Fibroblast of lung (primary cell): ENCODE data around the gene TBXAS1. TPM values are rescaled to one million over a fixed set of nuclear protein-coding genes. Genes with fewer than 3 reads are reported as not detected.
A peak's percentile ranks its signal among the peaks of the same experiment; 100 is the strongest.

Experiments used
- DNase-seq, 2 donors: peaks; one replicate each; pipeline versions ENCODE4 v3.0.0 to v3.0.0-alpha.2; 2010; ENCODE audit warnings: low read depth in 2 of 2
- H2AFZ ChIP-seq: 2 replicates; pipeline ENCODE4 v1.5.1; 2012; ENCODE audit warnings: low read length, control low read depth, inconsistent platforms
- H3K27ac ChIP-seq: 2 replicates; pipeline ENCODE4 v1.5.1; 2011; ENCODE audit warnings: low read length, control low read depth; ENCODE audit not compliant: insufficient read depth
- H3K27me3 ChIP-seq: 2 replicates; pipeline ENCODE4 v1.5.1; 2011; ENCODE audit warnings: mild to moderate bottlenecking, low read length; ENCODE audit not compliant: control insufficient read depth, insufficient read depth
- H3K36me3 ChIP-seq: 2 replicates; pipeline ENCODE4 v1.5.1; 2011; ENCODE audit warnings: low read length; ENCODE audit not compliant: control insufficient read depth, insufficient read depth
- H3K4me1 ChIP-seq: 2 replicates; pipeline ENCODE4 v1.5.1; 2011; ENCODE audit warnings: low read length; ENCODE audit not compliant: control insufficient read depth, insufficient read depth; ENCODE audit errors: extremely low read depth
- H3K4me2 ChIP-seq: 2 replicates; pipeline ENCODE4 v1.5.1; 2011; ENCODE audit warnings: low read length, control low read depth; ENCODE audit not compliant: insufficient read depth; ENCODE audit errors: extremely low read depth
- H3K4me3 ChIP-seq, 4 experiments: fragments of 200-600 bp in 1 of 4; sonication (generic) in 1 of 4; replicated peaks in 1 of 4; 2 replicates each; pipeline ENCODE4 v1.5.1; 2011 to 2016; ENCODE audit warnings: low read length in 4 of 4, low read depth in 3 of 4, mild to moderate bottlenecking in 3 of 4, control low read depth in 2 of 4, inconsistent platforms in 1 of 4, mixed read lengths in 1 of 4; ENCODE audit not compliant: insufficient read depth in 1 of 4; ENCODE audit errors: control extremely low read depth in 1 of 4
- H3K79me2 ChIP-seq: 2 replicates; pipeline ENCODE4 v1.5.1; 2012; ENCODE audit warnings: mild to moderate bottlenecking, low read length, inconsistent platforms; ENCODE audit not compliant: control insufficient read depth, insufficient read depth
- H3K9ac ChIP-seq: 2 replicates; pipeline ENCODE4 v1.5.1; 2011; ENCODE audit warnings: mild to moderate bottlenecking, low read length, control low read depth; ENCODE audit not compliant: insufficient read depth
- H3K9me3 ChIP-seq: 2 replicates; pipeline ENCODE4 v1.5.1; 2012; ENCODE audit warnings: low read depth, low read length; ENCODE audit not compliant: control insufficient read depth, insufficient read depth
- H4K20me1 ChIP-seq: 2 replicates; pipeline ENCODE4 v1.5.1; 2011; ENCODE audit warnings: low read length; ENCODE audit not compliant: control insufficient read depth, insufficient read depth; ENCODE audit errors: extremely low read depth
- CTCF ChIP-seq, 2 donors: IDR thresholded peaks in 1 of 2; conservative IDR thresholded peaks in 1 of 2; 1 replicate in 1 of 2; 2 replicates in 1 of 2; pipeline ENCODE4 v1.5.1; 2011 to 2012; ENCODE audit warnings: low read length in 2 of 2, control low read depth in 1 of 2, inconsistent platforms in 1 of 2, low read depth in 1 of 2, mild to moderate bottlenecking in 1 of 2
- EZH2 ChIP-seq: IDR thresholded peaks from 2 replicates; pipeline ENCODE4 v1.5.1; 2012; ENCODE audit warnings: low read length, control low read depth, mild to moderate bottlenecking; ENCODE audit errors: missing control alignments
- polyA plus RNA-seq, 2 donors: library from polyadenylated mRNA; depleted of rRNA in 1 of 2; stranded (reverse) in 1 of 2; unstranded in 1 of 2; fragments of >200 nt; gene quantifications; 2 replicates each; pipeline ENCODE4 v1.2.1, GENCODE V29; 2011 to 2012; ENCODE audit warnings: missing spikeins in 1 of 2
- total RNA-seq: library from RNA; depleted of rRNA; stranded (reverse); fragments of >200 nt; gene quantifications from 2 replicates; pipeline ENCODE4 v1.2.1, GENCODE V29; 2014

TBXAS1 gene
- total and polyA plus RNA-seq, 2 donors (not counting 1 experiment from before 2014, with no cell fraction given): 1.5 to 2.1 TPM

- no peaks in the 10 kb centered on the region for H3K9me3 ChIP-seq
- no peaks in the 10 kb centered on the region for H3K79me2 ChIP-seq
- H3K36me3 ChIP-seq: no peaks in the 10 kb centered on the region
- H3K9ac ChIP-seq: no peak overlapping the region
- H3K27me3 ChIP-seq: no peaks in the 10 kb centered on the region
- H3K4me3 ChIP-seq: no peak overlapping the region
- peak; percentile 72 for DNase-seq
- no peak for TF ChIP-seq EZH2
- TF ChIP-seq CTCF (conservative IDR thresholded peaks at IDR 0.05 in 1 of 2, IDR thresholded peaks at IDR 0.05 in 1 of 2; ENCODE audit: low read depth in 1 of 2, low read length in 2 of 2): no peak
- H3K4me1 ChIP-seq: peaks cover 30% of the 10 kb centered on the region
- H3K27ac ChIP-seq: peak overlapping the region; percentile 70
- H3K4me2 ChIP-seq: peak overlapping the region; percentile 42
- H2AFZ ChIP-seq: no peak overlapping the region
- H4K20me1 ChIP-seq: no peaks in the 10 kb centered on the region
These were observed 85.5 kb downstream of the TBXAS1 start for GRCh38 chr7:139914306-139915267.

GRCh38 chr7:139915268-139915863 lies 86.3 kb downstream of the TBXAS1 start:
- TF ChIP-seq EZH2: no peak
- no peak for TF ChIP-seq CTCF (conservative IDR thresholded peaks at IDR 0.05 in 1 of 2, IDR thresholded peaks at IDR 0.05 in 1 of 2; ENCODE audit: low read depth in 1 of 2, low read length in 2 of 2)
- peak; percentile 68 to 88 for DNase-seq
- H3K9ac ChIP-seq: no peak overlapping the region
- peak overlapping the region; percentile 70 for H3K27ac ChIP-seq
- H2AFZ ChIP-seq: no peak overlapping the region
- no peak overlapping the region for H3K4me3 ChIP-seq
- no peaks in the 10 kb centered on the region for H3K36me3 ChIP-seq
- no peaks in the 10 kb centered on the region for H4K20me1 ChIP-seq
- H3K27me3 ChIP-seq: no peaks in the 10 kb centered on the region
- H3K79me2 ChIP-seq: no peaks in the 10 kb centered on the region
- H3K9me3 ChIP-seq: no peaks in the 10 kb centered on the region
- peak overlapping the region; percentile 18 for H3K4me2 ChIP-seq
- H3K4me1 ChIP-seq: peaks cover 28% of the 10 kb centered on the region
